NOMO-1 treated with dmso at 0.1 percent for 144 hours (cell line): ENCODE measurements around the gene HPSE.

Experiments used
- DNase-seq: peaks from one replicate; lab custom pipeline; 2025; ENCODE audit not compliant: unreplicated experiment; lab: John Stamatoyannopoulos, UW

Gene HPSE

DNA sequence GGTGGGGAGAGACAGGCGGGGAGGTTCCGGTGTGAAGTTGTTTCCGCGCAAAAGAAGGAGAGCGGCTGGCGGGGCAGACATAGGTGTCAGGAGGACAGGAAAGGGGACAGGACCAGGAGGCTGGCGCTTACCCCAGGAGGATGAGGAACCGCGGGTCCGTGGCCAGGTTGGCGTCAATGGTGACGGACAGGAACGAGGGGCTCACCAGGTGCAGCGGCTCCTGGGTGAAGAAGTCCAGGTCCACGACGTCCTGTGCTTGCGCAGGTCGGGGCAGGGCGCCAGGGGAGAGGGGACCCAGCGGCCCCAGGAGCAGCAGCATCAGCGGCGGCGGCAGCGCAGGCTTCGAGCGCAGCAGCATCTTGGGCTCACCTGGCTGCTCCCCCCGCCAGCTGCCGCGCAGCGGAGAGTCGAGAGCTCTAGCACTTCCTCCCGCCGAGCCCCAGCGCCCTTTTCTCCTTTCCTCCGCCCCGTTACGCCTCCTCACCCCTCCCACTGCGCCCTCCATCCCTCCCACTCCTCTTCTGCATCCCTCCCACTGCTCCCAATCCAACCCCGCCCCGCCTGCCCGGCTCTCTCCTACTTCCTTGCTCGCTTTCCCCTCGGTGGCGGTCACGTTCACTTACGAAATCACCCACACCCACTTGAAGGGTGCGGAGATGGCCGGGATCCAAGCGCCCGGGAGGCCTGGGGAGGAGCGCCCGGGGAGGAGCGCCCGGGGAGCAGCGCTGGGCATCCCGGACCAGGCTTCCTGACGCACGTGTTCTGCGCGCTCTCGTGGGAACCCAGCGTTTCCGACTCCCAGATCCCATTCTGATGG, at the start of gene HPSE:
Gene HPSE (minus strand): TSS at position 424 of the 817 bp plus-strand sequence. CDS start 66 bp downstream, at position 358.
- peak; percentile 55 for DNase-seq

DNA sequence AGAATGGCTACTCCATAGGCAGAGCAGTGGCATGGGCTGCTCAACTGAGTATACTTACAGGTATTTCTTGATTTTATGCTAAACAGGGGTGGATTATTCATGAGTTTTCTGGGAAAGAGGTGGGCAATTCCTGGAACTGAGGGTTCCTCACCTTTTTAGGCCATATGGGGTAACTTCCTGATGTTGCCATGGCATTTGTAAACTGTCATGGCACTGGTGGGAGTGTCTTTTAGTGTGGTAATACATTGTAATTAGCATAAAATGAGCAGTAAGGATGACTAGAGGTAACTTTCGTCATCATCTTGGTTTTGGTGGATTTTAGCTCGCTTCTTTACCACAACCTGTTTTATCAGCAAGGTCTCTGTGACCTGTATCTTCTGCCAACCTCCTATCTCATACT, 48.2 kb upstream of the HPSE start:
- DNase-seq, result no peak

DNA sequence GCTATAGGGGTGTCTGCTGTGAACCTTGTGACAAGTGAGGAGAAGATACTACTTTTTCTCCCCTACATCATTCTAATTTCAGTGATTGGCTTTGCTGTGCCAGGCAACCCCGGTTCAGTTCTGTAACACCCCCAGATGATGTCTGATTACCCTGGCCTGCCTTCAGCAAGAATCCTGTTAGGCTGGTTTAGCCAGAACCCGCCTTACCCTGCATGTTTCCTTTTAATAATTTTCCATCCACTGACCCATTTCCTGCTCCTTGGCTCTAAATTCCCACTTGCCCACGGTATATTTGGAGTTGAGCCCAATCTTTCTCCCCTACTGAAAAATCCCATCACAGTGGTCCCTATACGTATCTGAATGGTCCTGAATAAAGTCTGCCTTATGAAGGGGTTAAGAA, 46.5 kb upstream of the HPSE start:
- no peak for DNase-seq

DNA sequence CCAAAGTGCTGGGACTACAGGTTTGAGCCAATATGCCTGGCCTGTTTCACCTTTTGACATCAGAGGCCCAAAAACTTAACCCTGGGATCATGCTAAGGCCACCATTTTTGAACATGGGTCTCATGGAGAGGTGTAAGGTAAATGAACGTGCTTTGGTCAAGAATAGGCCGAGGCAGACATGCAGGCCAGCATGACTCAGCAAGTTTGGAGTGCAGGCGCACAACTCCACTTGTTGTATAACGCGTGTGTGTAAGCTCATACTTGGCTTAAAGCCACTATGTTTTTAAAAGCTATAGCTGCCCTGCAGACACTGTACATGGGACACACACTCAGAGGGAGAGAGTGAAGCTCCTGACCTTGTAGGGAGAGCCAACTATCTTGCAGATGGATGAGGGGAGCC, 43.8 kb upstream of the HPSE start:
- DNase-seq, result no peak

- DNase-seq, result no peak
Measured at GRCh38 chr4:83372931-83373330, 38.3 kb upstream of the HPSE start.

GRCh38 chr4:83371936-83372335, 37.3 kb upstream of the HPSE start:
- no peak for DNase-seq

DNA sequence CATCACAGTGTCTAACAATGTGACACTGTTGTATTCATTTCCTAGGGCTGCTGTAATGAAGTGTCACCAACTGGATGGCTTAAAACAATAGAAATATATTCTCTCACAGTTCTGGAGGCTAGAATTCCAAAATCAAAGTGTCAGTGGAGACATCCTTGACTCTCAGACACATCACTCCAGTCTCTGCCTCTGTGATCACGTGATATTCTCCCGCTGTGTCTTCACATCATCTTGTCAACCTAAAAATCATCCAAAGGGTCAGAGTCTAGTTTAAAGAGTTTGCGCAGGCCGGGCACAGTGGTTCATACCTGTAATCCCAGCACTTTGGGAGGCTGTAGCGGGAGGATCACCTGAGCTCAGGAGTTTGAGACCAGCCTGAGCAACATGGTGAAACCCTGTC, 36.6 kb upstream of the HPSE start:
- no peak for DNase-seq

GRCh38 chr4:83370640-83370906, 35.9 kb upstream of the HPSE start:
- no peak for DNase-seq

DNA sequence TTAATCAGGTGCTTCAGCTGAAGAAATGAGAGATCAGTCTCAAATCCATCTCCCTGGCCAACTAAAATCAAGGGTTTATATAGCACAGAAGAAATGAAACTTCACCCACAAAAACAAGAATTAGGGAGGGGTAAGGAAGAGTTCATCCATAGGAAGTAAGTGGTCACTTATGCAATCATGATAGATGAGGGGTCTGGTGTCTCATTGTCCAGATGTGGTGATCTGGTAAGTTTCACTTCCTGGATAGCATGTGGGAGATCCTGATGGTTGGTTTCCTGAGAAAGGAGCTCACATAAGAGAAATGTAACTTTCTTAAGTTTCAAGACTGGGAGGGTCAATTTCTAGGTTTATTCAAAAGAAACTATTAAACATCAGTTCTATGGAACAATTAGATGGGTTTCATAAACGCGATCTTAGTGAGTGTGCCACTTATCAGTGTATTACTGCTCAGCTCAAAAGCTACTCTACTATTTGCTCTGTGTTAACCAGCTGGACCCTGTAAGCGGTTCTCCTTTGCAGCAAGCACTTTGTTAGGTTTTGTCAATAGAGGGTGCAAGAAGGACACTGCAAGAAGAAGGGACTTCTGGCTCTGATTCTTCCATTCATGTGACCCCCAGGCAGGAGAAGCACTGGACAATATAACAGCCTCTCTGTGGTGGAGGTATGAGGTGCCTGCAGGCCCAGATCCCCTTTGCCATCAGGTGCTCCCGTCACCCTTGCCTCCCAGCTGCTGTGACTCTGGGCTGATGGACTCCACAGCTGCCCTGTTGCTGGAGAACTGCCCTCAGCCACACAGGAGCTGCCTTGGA, 35.4 kb upstream of the HPSE start:
- DNase-seq, result peak; percentile 90

GRCh38 chr4:83364312-83364711, 29.7 kb upstream of the HPSE start:
- no peak for DNase-seq

DNA sequence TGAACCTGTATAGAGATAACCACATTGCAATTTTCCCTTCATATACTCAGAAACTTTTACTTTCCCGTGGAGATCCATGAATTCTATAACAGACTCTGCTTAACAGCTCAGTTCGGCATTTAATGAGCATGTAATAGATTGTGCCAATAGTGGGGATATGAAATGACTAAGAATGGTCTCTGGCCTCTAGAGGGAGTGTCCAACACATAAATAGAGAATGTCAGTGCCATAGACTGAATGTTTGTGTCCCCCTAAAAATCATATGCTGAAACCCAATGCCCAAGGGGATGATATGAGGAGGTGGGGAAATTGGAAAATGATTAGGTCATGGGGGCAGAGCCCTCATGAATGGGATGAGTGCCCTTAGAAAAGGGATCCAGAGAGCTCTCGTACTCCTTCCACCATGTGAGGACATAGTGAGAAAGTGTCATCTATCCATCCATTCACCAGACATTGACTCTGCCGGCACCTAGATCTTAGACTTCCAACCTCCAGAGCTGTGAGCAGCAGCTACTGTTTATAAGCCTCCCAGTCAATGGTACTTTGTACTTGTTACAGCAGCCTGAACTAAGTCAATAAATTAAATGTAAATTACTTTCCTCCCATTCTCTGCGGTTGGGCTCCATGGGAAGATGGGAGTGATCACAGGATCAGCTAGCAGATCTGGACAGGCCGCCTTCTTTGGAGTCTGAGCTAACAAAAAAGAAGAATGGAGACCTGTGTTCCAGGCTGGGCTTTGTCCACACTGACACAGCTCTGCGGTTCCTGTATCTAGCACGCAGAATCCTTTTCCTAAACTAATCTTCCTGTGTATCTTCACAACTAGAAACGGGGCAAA, 28.1 kb upstream of the HPSE start:
- no peak for DNase-seq

DNA sequence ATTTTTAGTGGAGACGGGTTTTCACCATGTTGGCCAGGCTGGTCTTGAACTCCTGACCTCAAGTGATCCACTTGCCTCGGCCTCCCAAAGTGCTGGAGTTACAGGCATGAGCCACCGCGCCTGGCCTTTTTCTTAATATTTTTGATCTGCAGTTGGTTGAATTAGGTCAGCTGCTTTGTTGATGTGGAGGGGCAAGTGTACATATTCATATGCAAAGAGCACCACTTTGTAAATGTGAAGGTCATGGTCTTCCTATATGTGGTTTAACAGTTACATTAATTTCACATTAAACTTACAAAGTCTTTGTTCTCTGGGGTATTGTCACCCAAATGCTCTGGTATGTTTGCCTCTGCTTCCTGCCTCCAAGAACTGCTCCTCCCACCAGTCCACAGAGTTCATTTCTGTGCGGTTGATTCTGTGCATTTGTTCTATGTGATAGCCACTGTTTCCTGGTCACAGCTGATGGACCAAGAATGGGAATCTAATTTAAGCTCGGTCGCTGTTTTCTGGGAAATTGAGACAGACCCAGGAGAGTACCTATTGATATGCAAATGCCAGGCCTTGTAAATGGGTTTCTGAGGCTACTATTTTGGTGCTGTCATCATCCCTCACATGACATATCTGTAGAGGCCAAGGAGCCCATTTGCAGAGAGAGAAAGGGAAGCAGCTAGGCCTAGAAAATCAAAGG, 26.9 kb upstream of the HPSE start:
- DNase-seq, result no peak

DNA sequence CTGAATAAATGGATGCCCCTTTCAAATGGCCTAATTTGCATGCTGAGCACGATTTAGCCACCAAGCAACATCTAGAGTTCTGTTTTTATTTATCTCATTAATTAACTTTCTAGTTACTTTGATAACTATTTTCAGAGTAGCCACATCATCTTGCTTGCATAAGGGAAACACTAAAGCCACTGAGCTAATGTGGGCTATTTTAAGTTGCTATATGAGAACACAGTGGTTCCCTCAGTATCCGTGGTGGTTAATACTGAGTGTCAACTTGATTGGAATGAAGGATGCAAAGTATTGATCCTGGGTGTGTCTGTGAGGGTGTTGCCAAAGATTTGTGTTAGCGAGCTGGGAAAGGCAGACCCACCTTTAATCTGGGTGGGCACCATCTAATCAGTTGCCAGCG, 25.4 kb upstream of the HPSE start:
- DNase-seq, result no peak

- no peak for DNase-seq
Measured at GRCh38 chr4:83358410-83358809, 23.8 kb upstream of the HPSE start.

GRCh38 chr4:83356899-83357661, 22.4 kb upstream of the HPSE start:
- DNase-seq, result no peak

DNA sequence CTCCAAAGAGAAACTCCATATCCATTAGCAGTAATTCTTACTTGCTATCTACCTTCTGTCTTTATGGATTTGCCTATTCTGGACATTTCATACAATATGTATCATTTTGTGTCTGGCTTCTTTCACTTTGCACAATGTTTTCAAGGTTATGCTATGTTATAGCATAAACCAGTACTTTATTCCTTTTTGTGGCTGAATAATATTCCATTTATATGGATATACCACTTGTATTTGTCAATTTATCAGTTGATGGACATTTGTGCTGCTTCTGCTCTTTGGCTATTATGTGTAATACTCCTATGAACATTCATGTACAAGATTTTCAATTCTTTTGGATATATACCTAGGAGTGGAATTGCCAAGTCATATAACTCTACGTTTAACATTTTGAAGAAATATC, 18.9 kb upstream of the HPSE start:
- DNase-seq, result no peak

DNA sequence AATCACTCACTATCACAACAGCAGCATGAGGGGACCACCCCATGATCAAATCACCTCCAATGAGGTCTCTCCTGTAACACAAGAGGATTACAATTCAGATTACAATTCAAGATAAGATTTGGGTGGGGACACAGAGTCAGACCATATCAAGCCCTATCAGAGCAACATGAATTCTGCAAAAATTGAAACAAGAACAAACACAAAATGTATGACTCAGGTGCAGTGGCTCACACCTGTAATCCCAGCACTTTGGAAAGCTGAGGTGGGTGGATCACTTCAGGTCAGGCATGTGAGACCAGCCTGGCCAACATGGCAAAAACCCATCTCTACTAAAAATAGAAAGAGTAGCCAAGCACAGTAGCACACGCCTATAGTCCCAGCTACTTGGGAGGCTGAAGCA, 13.4 kb upstream of the HPSE start:
- DNase-seq, result no peak

GRCh38 chr4:83342476-83342875, 7.8 kb upstream of the HPSE start:
- no peak for DNase-seq

DNA sequence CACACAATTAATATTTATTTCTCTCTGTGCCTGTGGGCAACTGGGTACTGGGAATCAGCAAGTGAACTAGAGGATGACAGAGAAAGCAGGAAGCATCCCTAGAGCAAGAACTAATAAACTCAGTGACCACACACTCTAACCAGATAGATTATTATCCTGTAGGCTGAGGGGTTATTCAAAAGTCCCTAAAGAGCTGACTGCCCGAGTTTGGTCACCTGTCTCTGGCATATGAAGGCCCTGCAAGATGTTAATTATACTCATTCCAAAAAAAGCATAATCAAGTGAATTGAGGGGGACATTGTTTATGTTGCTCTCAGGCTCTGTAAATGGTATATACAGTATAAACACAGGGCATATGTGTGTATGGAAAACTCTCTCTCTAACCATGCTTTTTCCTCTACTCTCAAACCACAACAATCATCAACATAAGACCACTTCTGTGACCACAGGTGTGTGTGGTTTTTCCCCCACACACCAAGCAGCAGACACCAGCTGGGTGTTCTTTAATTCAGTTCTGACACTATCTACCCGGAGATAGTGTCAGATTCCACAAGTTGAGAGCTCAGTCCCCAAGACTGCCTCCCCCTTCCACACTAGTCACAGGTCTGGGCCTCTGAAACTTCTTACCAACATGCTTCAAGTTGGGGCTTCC, 6.2 kb upstream of the HPSE start:
- DNase-seq, result no peak

DNA sequence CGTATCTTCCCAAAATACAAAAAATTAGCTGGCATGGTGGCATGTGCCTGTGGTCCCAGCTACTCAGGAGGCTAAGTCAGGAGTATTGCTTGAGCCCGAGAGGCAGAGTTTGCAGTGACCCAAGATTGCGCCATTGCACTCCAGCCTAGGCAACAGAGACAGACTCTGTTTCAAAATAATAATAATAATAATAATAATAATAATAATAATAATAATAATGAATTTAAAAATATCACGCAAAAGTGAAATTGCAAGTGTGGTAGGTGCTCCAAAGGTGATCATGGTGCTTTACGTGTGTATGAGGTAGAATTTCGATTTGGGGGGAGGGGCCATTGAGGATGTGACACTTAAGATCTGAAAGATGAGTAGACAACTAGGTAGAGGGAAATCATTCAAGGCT, 4.9 kb upstream of the HPSE start:
- no peak for DNase-seq
